GM12874 (cell line): Measurements from ENCODE around the gene PIKFYVE.

Experiments
- CTCF ChIP-seq: IDR thresholded peaks from 2 replicates; pipeline ENCODE4 v1.5.1; 2011; ENCODE audit warnings: low read depth, mild to moderate bottlenecking, control low read depth, low read length, moderate library complexity; ENCODE audit not compliant: insufficient read depth

The PIKFYVE gene

GRCh38 chr2:208329485-208329884, 63.4 kb downstream of the PIKFYVE start:
- no peak for TF ChIP-seq CTCF

GRCh38 chr2:208334230-208334629, 68.2 kb downstream of the PIKFYVE start:
- TF ChIP-seq CTCF: no peak

GRCh38 chr2:208346756-208347155, 80.7 kb downstream of the PIKFYVE start:
- TF ChIP-seq CTCF: no peak

- TF ChIP-seq CTCF: no peak
Observed at GRCh38 chr2:208350610-208351009, 84.6 kb downstream of the PIKFYVE start.

GRCh38 chr2:208352644-208353567, 86.9 kb downstream of the PIKFYVE start:
- TF ChIP-seq CTCF: no peak

- TF ChIP-seq CTCF: no peak
Observed at GRCh38 chr2:208354964-208355381, 88.9 kb downstream of the PIKFYVE start.

- no peak for TF ChIP-seq CTCF
Observed at GRCh38 chr2:208356846-208357574, 91.0 kb downstream of the PIKFYVE start.
